Measurements from ENCODE around the gene PCDHGA3. TPM values are rescaled to one million over a fixed set of nuclear protein-coding genes. Genes with fewer than 3 reads are reported as not detected.

PCDHGA3 gene
- total RNA-seq, 2 experiments from 2014 or later: not detected

GRCh38 chr5:141388661-141389060 is 45.0 kb downstream of the PCDHGA3 start:
- POLR2A ChIA-PET: no interaction called here
- no peak overlapping the region for H3K27ac Mint-ChIP-seq
- Histone ChIP-seq H3K9me3 (ENCODE audit: control insufficient read depth in 1 of 2, insufficient read depth in 1 of 2, low read length in 2 of 2) (peaks cover 48 to 70% of the 10 kb centered on the region in 2 experiments), H3K27ac (ENCODE audit: low read depth in 1 of 2, low read length in 2 of 2) (no peak overlapping the region), H3K27me3 (ENCODE audit: control insufficient read depth in 1 of 2, insufficient read depth in 2 of 2, low read length in 2 of 2) (peaks cover 57 to 88% of the 10 kb centered on the region in 2 experiments), H3K4me3 (ENCODE audit: low read length) (no peak overlapping the region), H3K36me3 (ENCODE audit: insufficient read depth, low read length) (no peaks in the 10 kb centered on the region), H3K4me1 (ENCODE audit: insufficient read depth, low read length) (no peaks in the 10 kb centered on the region)
- ATAC-seq (ENCODE audit: poor library complexity) (no peak), DNase-seq (no peak)
- no peak overlapping the region for H3K4me3 Mint-ChIP-seq
- CTCF ChIA-PET: interaction anchor here (1.5 kb wide), 1 partner anchor 230 kb away, joined by 3 read pairs; the partner anchor contains the start of gene DIAPH1
- H3K36me3 Mint-ChIP-seq (ENCODE audit: low read depth): peaks cover 33% of the 10 kb centered on the region
- intact Hi-C loops (cut with DNase I, micrococcal nuclease): no loop called here
- peaks cover 30% of the 10 kb centered on the region for H3K9me3 Mint-ChIP-seq
- no peaks in the 10 kb centered on the region for H3K4me1 Mint-ChIP-seq (ENCODE audit: low read depth)
- TF ChIP-seq CTCF (IDR thresholded peaks at IDR 0.05): no peak
- peaks cover 89% of the 10 kb centered on the region for H3K27me3 Mint-ChIP-seq

GRCh38 chr5:141389153-141390042 is 45.8 kb downstream of the PCDHGA3 start:
- ATAC-seq (ENCODE audit: poor library complexity) (no peak), DNase-seq (no peak)
- no peak overlapping the region for H3K4me3 Mint-ChIP-seq
- no peak overlapping the region for H3K4me3 ChIP-seq (ENCODE audit: low read length)
- no peak for TF ChIP-seq CTCF (IDR thresholded peaks at IDR 0.05)
- POLR2A ChIA-PET: no interaction called here
- peaks cover 50 to 70% of the 10 kb centered on the region in 2 experiments for H3K9me3 ChIP-seq (ENCODE audit: control insufficient read depth in 1 of 2, insufficient read depth in 1 of 2, low read length in 2 of 2)
- H3K36me3 ChIP-seq (ENCODE audit: insufficient read depth, low read length): no peaks in the 10 kb centered on the region
- peaks cover 89% of the 10 kb centered on the region for H3K27me3 Mint-ChIP-seq
- peaks cover 33% of the 10 kb centered on the region for H3K36me3 Mint-ChIP-seq (ENCODE audit: low read depth)
- H3K4me1 Mint-ChIP-seq (ENCODE audit: low read depth): no peaks in the 10 kb centered on the region
- peaks cover 58 to 87% of the 10 kb centered on the region in 2 experiments for H3K27me3 ChIP-seq (ENCODE audit: control insufficient read depth in 1 of 2, insufficient read depth in 2 of 2, low read length in 2 of 2)
- no peaks in the 10 kb centered on the region for H3K4me1 ChIP-seq (ENCODE audit: insufficient read depth, low read length)
- H3K9me3 Mint-ChIP-seq: peaks cover 31% of the 10 kb centered on the region
- no peak overlapping the region for H3K27ac Mint-ChIP-seq
- CTCF ChIA-PET: no interaction called here
- intact Hi-C loops (cut with DNase I, micrococcal nuclease): no loop called here
- no peak overlapping the region for H3K27ac ChIP-seq (ENCODE audit: low read depth in 1 of 2, low read length in 2 of 2)

- no peak within 1 kb of the TSS for H3K27ac Mint-ChIP-seq
- peaks cover 53 to 89% of the 10 kb centered on the region in 2 experiments for H3K27me3 ChIP-seq (ENCODE audit: control insufficient read depth in 1 of 2, insufficient read depth in 2 of 2, low read length in 2 of 2)
These were observed 49.0 kb downstream of the PCDHGA3 start, which contains the start of gene PCDHGA8 for GRCh38 chr5:141392429-141393198. PCDHGA8 (plus strand) TSS chr5:141392633; CDS start chr5:141392814, 181 bp downstream.

More at GRCh38 chr5:141392429-141393198, 49.0 kb downstream of the PCDHGA3 start, which contains the start of gene PCDHGA8:
- DNase-seq (no peak), ATAC-seq (ENCODE audit: poor library complexity) (no peak)
- peaks cover 19% of the 10 kb centered on the region for H3K9me3 Mint-ChIP-seq
- Histone ChIP-seq H3K27ac (ENCODE audit: low read depth in 1 of 2, low read length in 2 of 2) (no peak within 1 kb of the TSS), H3K36me3 (ENCODE audit: insufficient read depth, low read length) (no peaks in the 10 kb centered on the region), H3K4me1 (ENCODE audit: insufficient read depth, low read length) (no peaks in the 10 kb centered on the region), H3K4me3 (ENCODE audit: low read length) (no peak within 1 kb of the TSS), H3K9me3 (ENCODE audit: control insufficient read depth in 1 of 2, insufficient read depth in 1 of 2, low read length in 2 of 2) (peaks cover 49 to 53% of the 10 kb centered on the region in 2 experiments)
- POLR2A ChIA-PET: no interaction called here
- CTCF ChIA-PET: interaction anchor here (0.9 to 1.0 kb wide), 2 partner anchors 23 to 171 kb away, joined by 3 to 4 read pairs; partner anchors contain the start of gene PCDHGB3
- no peak for TF ChIP-seq CTCF (IDR thresholded peaks at IDR 0.05)
- H3K4me1 Mint-ChIP-seq (ENCODE audit: low read depth): no peaks in the 10 kb centered on the region
- H3K27me3 Mint-ChIP-seq: peaks cover 85% of the 10 kb centered on the region
- peaks cover 20% of the 10 kb centered on the region for H3K36me3 Mint-ChIP-seq (ENCODE audit: low read depth)
- no peak within 1 kb of the TSS for H3K4me3 Mint-ChIP-seq
- intact Hi-C loops (cut with DNase I, micrococcal nuclease): no loop called here

All from CD4-positive, alpha-beta T cell (primary cell).